ACC112 (cell line): Measurements from ENCODE around the gene RADIL.

Experiments
- H2AFZ ChIP-seq: fragments of 200-600 bp; sonication (generic); one replicate; pipeline ENCODE4 v1.6.0; 2017; ENCODE audit warnings: antibody characterized with exemption, low read length; ENCODE audit not compliant: unreplicated experiment
- H3K27ac ChIP-seq: fragments of 200-600 bp; sonication (generic); 2 replicates; pipeline ENCODE4 v1.5.1; 2014; ENCODE audit warnings: low read depth, mild to moderate bottlenecking, antibody characterized with exemption, low read length, moderate library complexity
- H3K27me3 ChIP-seq: fragments of 200-600 bp; sonication (generic); 2 replicates; pipeline ENCODE4 v1.6.1; 2014; ENCODE audit warnings: mild to moderate bottlenecking, antibody characterized with exemption, low read length, moderate library complexity, mixed read lengths; ENCODE audit not compliant: insufficient read depth
- H3K36me3 ChIP-seq: fragments of 200-600 bp; sonication (generic); 2 replicates; pipeline ENCODE4 v1.6.1; 2016; ENCODE audit warnings: mild to moderate bottlenecking, antibody characterized with exemption, low read length, moderate library complexity, mixed read lengths; ENCODE audit not compliant: insufficient read depth
- H3K4me1 ChIP-seq: fragments of 200-600 bp; sonication (generic); one replicate; pipeline ENCODE4 v1.6.1; 2016; ENCODE audit warnings: low read length, mixed read lengths; ENCODE audit not compliant: insufficient read depth, unreplicated experiment, control insufficient read depth
- H3K4me3 ChIP-seq: fragments of 200-600 bp; sonication (generic); 2 replicates; pipeline ENCODE4 v1.5.1; 2014; ENCODE audit warnings: mild to moderate bottlenecking, low read depth, low read length
- H3K79me2 ChIP-seq: fragments of 200-600 bp; sonication (generic); one replicate; pipeline ENCODE4 v1.6.0; 2016; ENCODE audit warnings: low read length; ENCODE audit not compliant: control insufficient read depth, unreplicated experiment, insufficient read depth

RADIL gene

DNA sequence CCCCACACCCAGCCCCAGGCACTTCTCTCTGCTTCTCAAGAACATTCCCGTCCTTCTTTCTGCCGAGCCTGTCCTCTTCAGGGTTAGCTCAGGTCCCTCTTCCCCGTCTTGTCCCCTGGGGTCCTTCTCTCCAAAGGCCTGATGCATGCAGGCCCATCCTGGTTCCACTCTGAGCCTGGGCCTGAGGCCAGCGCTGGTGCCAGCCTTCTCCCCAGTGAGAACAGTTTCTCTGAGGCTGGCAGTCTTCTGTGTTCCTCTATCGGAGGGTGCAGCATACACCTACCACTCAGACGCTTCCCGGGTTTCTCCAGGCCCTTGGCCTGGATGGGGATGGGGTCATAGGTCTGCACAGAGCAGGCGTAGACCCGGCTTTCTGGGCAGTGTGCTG lies 93.4 kb downstream of the RADIL start:
- H2AFZ ChIP-seq: no peak overlapping the region
- H3K36me3 ChIP-seq: peaks cover 33% of the 10 kb centered on the region; the same call in 1 of the 2 replicates
- no peaks in the 10 kb centered on the region for H3K27me3 ChIP-seq

DNA sequence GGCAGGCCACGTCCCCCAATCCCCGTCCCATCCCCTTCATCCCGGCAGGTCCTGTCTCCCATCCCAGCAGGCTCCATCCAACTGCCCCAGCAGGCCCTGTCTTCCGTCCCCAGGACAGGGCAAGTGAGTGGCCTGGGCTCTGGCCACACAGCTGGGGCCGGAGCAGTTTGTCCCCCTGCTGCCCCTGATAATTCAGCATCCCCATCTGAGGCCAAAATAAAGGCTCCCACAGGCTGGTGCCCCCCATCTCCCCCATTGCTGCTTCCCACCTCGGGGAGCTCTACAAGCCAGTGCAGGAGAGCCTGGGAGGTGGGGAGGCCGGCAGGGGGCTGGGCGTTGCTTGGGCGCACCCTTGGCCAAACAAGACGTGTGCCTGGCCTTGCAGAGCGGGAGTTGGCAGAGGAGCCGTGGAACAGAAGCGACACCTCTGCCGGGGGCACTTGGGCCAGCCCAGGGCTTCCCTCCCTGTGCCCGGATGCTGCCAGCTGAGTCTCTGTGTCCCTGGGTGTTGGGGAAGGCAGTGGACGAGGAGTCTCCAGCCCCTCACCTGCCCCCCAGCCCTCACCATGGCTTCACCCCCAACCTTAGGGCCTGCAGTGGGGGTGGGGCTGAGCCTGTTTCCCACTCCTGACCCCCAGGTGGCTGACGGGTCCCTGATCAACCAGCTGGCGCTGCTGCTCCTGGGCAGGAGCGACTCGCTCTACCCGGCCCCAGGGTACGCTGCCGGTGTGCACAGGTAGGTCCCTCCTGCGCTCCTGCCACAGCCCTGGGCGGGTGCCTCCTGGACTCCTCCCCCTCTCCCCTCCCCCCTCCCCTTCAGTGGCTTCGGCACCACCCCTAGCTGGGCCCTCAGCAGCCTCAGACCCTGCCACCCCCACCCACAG lies 94.1 kb downstream of the RADIL start:
- Histone ChIP-seq H3K27ac (no peak overlapping the region), H2AFZ (no peak overlapping the region), H3K27me3 (no peaks in the 10 kb centered on the region), H3K4me3 (no peak overlapping the region), H3K4me1 (no peaks in the 10 kb centered on the region), H3K36me3 (peaks cover 33% of the 10 kb centered on the region; the same call in 1 of the 2 replicates), H3K79me2 (no peaks in the 10 kb centered on the region)

More for the DNA sequence above, 93.4 kb downstream of the RADIL start:
- Histone ChIP-seq H3K79me2 (no peaks in the 10 kb centered on the region), H3K4me3 (no peak overlapping the region), H3K4me1 (no peaks in the 10 kb centered on the region), H3K27ac (no peak overlapping the region)

- Histone ChIP-seq H3K36me3 (peaks cover 33% of the 10 kb centered on the region; the same call in 1 of the 2 replicates), H3K4me3 (no peak overlapping the region), H3K27ac (no peak overlapping the region), H2AFZ (no peak overlapping the region), H3K27me3 (no peaks in the 10 kb centered on the region), H3K4me1 (no peaks in the 10 kb centered on the region), H3K79me2 (no peaks in the 10 kb centered on the region)
These were observed 94.8 kb downstream of the RADIL start for GRCh38 chr7:4788627-4789189.

GRCh38 chr7:4787947-4788626 lies 95.4 kb downstream of the RADIL start:
- H3K4me3 ChIP-seq: no peak overlapping the region
- no peaks in the 10 kb centered on the region for H3K4me1 ChIP-seq
- no peak overlapping the region for H2AFZ ChIP-seq
- H3K27me3 ChIP-seq: no peaks in the 10 kb centered on the region
- H3K36me3 ChIP-seq: peaks cover 33% of the 10 kb centered on the region; the same call in 1 of the 2 replicates
- no peaks in the 10 kb centered on the region for H3K79me2 ChIP-seq
- no peak overlapping the region for H3K27ac ChIP-seq

GRCh38 chr7:4787541-4787940 lies 96.0 kb downstream of the RADIL start:
- no peaks in the 10 kb centered on the region for H3K4me1 ChIP-seq
- H3K27ac ChIP-seq: no peak overlapping the region
- H3K36me3 ChIP-seq: peaks cover 28% of the 10 kb centered on the region; the same call in 1 of the 2 replicates
- H3K79me2 ChIP-seq: no peaks in the 10 kb centered on the region
- H3K4me3 ChIP-seq: no peak overlapping the region
- H2AFZ ChIP-seq: no peak overlapping the region
- H3K27me3 ChIP-seq: no peaks in the 10 kb centered on the region

DNA sequence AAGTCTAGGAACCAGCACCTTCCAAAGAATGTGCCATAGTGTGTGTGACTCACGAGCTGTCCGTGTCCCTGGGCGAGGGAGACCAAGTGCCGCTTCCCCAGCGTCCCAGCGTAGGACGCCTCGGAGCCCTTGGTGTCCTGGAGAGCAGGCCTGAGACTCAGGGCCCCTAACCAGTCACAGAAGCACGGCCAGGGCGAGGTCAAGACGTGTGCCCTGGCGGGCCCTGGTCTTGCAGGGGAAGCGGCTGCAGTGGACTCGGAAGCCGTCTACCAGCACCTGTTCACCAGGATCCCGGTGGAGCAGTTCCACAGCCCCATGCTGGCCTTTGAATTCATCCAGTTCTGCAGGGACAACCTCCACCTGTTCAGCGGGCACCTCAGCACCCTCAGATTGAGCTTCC lies 97.5 kb downstream of the RADIL start:
- H3K4me1 ChIP-seq: no peaks in the 10 kb centered on the region
- H2AFZ ChIP-seq: no peak overlapping the region
- peaks cover 21% of the 10 kb centered on the region; the same call in 1 of the 2 replicates for H3K36me3 ChIP-seq
- H3K27me3 ChIP-seq: no peaks in the 10 kb centered on the region
- H3K4me3 ChIP-seq: no peak overlapping the region
- no peak overlapping the region for H3K27ac ChIP-seq
- peaks cover 3% of the 10 kb centered on the region for H3K79me2 ChIP-seq

DNA sequence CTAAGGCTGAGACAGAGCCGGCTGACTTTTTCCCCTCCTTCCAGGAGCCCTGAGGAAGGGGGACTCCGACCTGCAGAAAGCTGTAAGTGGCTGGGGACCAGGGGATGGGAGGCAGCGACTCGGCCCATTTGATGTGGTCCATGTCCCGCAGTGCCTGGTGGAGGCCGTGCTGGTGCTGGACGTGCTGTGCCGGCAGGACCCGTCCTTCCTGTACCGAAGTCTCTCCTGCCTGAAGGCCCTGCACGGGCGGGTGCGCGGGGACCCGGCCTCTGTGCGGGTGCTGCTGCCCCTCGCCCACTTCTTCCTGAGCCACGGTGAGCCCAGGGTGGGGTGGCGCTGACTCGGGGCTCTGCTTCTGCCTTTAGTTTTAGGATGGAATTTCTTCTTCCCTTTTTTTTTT lies 98.1 kb downstream of the RADIL start:
- no peak overlapping the region for H3K4me3 ChIP-seq
- no peak overlapping the region for H3K27ac ChIP-seq
- no peak overlapping the region for H2AFZ ChIP-seq
- no peaks in the 10 kb centered on the region for H3K27me3 ChIP-seq
- no peaks in the 10 kb centered on the region for H3K4me1 ChIP-seq
- peaks cover 5% of the 10 kb centered on the region for H3K79me2 ChIP-seq
- H3K36me3 ChIP-seq: peaks cover 16% of the 10 kb centered on the region; the same call in 1 of the 2 replicates

DNA sequence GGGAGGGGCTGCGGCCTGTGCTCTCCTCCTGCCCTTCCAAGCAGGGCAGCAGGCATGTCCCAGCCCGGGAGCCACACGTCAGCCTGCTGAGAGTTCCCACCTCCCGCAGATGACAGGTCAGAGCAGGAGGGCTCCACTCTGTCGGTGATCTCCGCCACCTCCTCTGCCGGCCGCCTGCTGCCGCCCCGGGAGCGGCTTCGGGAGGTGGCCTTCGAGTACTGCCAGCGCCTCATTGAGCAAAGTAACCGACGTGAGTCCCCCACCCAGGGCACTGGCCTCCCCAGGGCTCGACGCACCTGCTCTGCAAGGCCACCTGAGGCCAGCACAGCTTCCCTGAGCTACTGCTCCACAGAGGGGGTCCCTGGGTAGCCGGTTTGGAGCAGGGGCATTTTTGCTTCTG lies 98.7 kb downstream of the RADIL start:
- Histone ChIP-seq H3K4me3 (no peak overlapping the region), H3K36me3 (peaks cover 12% of the 10 kb centered on the region; the same call in 1 of the 2 replicates), H3K27me3 (no peaks in the 10 kb centered on the region)

DNA sequence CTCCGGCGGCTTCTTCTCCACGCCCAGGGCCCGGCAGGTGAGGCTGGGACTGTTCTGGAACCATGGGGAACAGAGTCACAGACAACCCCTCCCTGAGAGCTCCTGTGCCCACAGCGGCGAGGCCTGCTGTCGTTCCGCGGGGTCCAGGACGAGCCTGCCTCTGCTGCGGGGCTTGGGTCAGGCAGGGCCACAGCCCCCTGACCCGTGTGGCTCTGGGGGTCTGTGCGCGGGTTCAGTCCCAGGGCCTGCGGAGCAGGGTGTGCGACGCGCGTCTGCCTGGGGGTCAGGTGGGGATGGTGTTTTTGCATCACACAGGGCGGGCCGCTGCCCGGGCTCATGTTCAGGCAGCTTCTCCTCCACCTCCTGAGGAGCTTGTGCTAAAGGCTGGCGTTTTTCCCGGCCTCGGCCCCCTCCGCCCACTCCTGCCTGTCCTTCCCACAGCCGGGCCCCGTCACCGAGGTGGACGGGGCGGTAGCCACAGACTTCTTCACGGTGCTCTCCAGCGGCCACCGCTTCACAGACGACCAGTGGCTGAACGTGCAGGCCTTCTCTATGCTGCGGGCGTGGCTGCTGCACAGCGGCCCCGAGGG lies 99.7 kb downstream of the RADIL start:
- Histone ChIP-seq H2AFZ (no peak overlapping the region), H3K4me1 (no peaks in the 10 kb centered on the region), H3K27me3 (no peaks in the 10 kb centered on the region), H3K36me3 (peaks cover 12% of the 10 kb centered on the region; the same call in 1 of the 2 replicates), H3K4me3 (no peak overlapping the region), H3K79me2 (peaks cover 10% of the 10 kb centered on the region), H3K27ac (no peak overlapping the region)

More for the DNA sequence above, 98.7 kb downstream of the RADIL start:
- peaks cover 9% of the 10 kb centered on the region for H3K79me2 ChIP-seq
- no peak overlapping the region for H3K27ac ChIP-seq
- no peaks in the 10 kb centered on the region for H3K4me1 ChIP-seq
- H2AFZ ChIP-seq: no peak overlapping the region

GRCh38 chr7:4783292-4783652 lies 100.2 kb downstream of the RADIL start:
- Histone ChIP-seq H3K27me3 (no peaks in the 10 kb centered on the region), H3K79me2 (peaks cover 12% of the 10 kb centered on the region), H3K4me3 (no peak overlapping the region), H3K4me1 (peaks cover 2% of the 10 kb centered on the region), H3K27ac (no peak overlapping the region), H3K36me3 (peaks cover 12% of the 10 kb centered on the region; the same call in 1 of the 2 replicates), H2AFZ (no peak overlapping the region)
